Sciatic nerve (tissue), 2 donors: Measurements from ENCODE around the gene C16orf92. TPM values are rescaled to one million over a fixed set of nuclear protein-coding genes. Genes with fewer than 3 reads are reported as not detected.
A peak's percentile ranks its signal among the peaks of the same experiment; 100 is the strongest.
"Not testable (repeated sequence)": the region's sequence is repeated elsewhere in the genome, so short reads cannot be mapped to it uniquely, and the experiment has no call there.

Source experiments
- ATAC-seq: fragments of 200-7000 bp; cut with Tn5 transposase; one replicate; pipeline ENCODE4 v1.9.1; 2020; ENCODE audit warnings: mild to moderate bottlenecking, moderate library complexity
- DNase-seq: peaks from one replicate; pipeline ENCODE4 v3.0.0-alpha.2; 2020; ENCODE audit warnings: low spot score
- intact Hi-C: fragments of 100-400 bp; cut with DNase I; formaldehyde crosslinking; loops from one replicate; pipeline ENCODE4 v1.14.2; 2022
- total RNA-seq: library from RNA; stranded (reverse); fragmentation: NEBNext Ultra II Directional; extraction: Animal tissue kit (Norgen Biotek cat#: 25700); gene quantifications from one replicate; pipeline ENCODE4 v1.2.1, GENCODE V29; 2021
- donor health status: DM: no; HTN: no; CAD: no.
- donor health status: DM: no; HTN: no; CAD: no.

Gene C16orf92
- total RNA-seq, 1 donor from 2014 or later: not detected

- intact Hi-C loops: no loop called here
- no peak for DNase-seq
- no peak for ATAC-seq
These were observed 10.3 kb downstream of the C16orf92 start for GRCh38 chr16:30033270-30033669.

- intact Hi-C loops: no loop called here
- ATAC-seq (no peak), DNase-seq (no peak)
These were observed 17.2 kb downstream of the C16orf92 start for GRCh38 chr16:30040221-30040620.

- intact Hi-C loops, ATAC-seq, DNase-seq: not testable (repeated sequence)
These were observed 17.7 kb downstream of the C16orf92 start for GRCh38 chr16:30040690-30041089.

- ATAC-seq (no peak), DNase-seq (no peak)
- intact Hi-C loops: no loop called here
These were observed 18.8 kb downstream of the C16orf92 start for GRCh38 chr16:30041841-30042240.

GRCh38 chr16:30046178-30046577 lies 23.2 kb downstream of the C16orf92 start:
- DNase-seq (no peak), ATAC-seq (no peak)
- intact Hi-C loops: no loop called here

GRCh38 chr16:30046588-30046987 lies 23.6 kb downstream of the C16orf92 start:
- ATAC-seq: no peak
- intact Hi-C loops: no loop called here

GRCh38 chr16:30049871-30050270 lies 26.9 kb downstream of the C16orf92 start:
- ATAC-seq (no peak), DNase-seq (no peak)
- intact Hi-C loops: no loop called here

More at GRCh38 chr16:30046588-30046987, 23.6 kb downstream of the C16orf92 start:
- DNase-seq: no peak

- DNase-seq (no peak), ATAC-seq (no peak)
- intact Hi-C loops: no loop called here
These were observed 28.5 kb downstream of the C16orf92 start for GRCh38 chr16:30051518-30051917.

GRCh38 chr16:30052671-30053372 lies 29.8 kb downstream of the C16orf92 start:
- DNase-seq (peak; percentile 98), ATAC-seq (peak; percentile 96)
- intact Hi-C loops: no loop called here

GRCh38 chr16:30053376-30054015 lies 30.5 kb downstream of the C16orf92 start:
- DNase-seq (no peak), ATAC-seq (peak; percentile 42)
- intact Hi-C loops: no loop called here

- DNase-seq: no peak
- intact Hi-C loops: no loop called here
These were observed 31.5 kb downstream of the C16orf92 start for GRCh38 chr16:30054451-30054850.

GRCh38 chr16:30054959-30055553 lies 32.1 kb downstream of the C16orf92 start:
- no peak for ATAC-seq
- intact Hi-C loops: no loop called here

More at GRCh38 chr16:30054451-30054850, 31.5 kb downstream of the C16orf92 start:
- ATAC-seq: no peak

GRCh38 chr16:30060346-30060745 lies 37.3 kb downstream of the C16orf92 start:
- intact Hi-C loops: no loop called here
- ATAC-seq: no peak
- no peak for DNase-seq

More at GRCh38 chr16:30054959-30055553, 32.1 kb downstream of the C16orf92 start:
- DNase-seq: no peak

- DNase-seq (no peak), ATAC-seq (no peak)
- intact Hi-C loops: no loop called here
These were observed 38.0 kb downstream of the C16orf92 start for GRCh38 chr16:30060836-30061554.

GRCh38 chr16:30063278-30063892 lies 40.4 kb downstream of the C16orf92 start:
- intact Hi-C loops: no loop called here
- ATAC-seq: no peak
- no peak for DNase-seq

GRCh38 chr16:30063893-30064728 lies 41.1 kb downstream of the C16orf92 start:
- DNase-seq (peak; percentile 87), ATAC-seq (peak; percentile 70)
- intact Hi-C loops: no loop called here

- intact Hi-C loops: no loop called here
- peak; percentile 6 for ATAC-seq
- DNase-seq: no peak
These were observed 41.7 kb downstream of the C16orf92 start for GRCh38 chr16:30064729-30065101.
